ENCODE measurements around the gene NT5C2.

NT5C2 gene

DNA sequence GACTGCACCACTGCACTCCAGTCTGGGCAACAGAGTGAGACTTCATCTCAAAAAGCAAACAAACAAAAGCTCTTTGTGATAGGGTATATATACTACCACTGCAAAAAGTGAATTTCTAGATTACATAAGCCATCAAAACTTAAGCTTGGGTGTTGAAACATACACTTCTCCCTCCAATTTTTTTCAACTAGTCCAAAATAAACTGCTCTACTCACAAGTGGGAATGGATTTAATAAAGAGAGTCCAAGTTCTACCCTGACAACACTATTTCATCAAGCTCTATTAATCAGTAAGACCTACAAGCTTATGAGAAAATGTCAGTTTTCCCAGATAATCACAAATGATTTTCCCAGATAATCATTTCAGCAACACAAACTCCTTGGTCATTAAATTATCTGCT, 82.7 kb downstream of the NT5C2 start:
- H3K9me3 Mint-ChIP-seq, result no peaks in the 10 kb centered on the region
- no peak overlapping the region for H3K27ac Mint-ChIP-seq
- peaks cover 20% of the 10 kb centered on the region for H3K4me1 Mint-ChIP-seq (ENCODE audit: low read depth)
- H3K4me3 Mint-ChIP-seq, result no peak overlapping the region
- no peaks in the 10 kb centered on the region for H3K27me3 Mint-ChIP-seq (ENCODE audit: low read depth)
- peaks cover 6% of the 10 kb centered on the region for H3K36me3 Mint-ChIP-seq (ENCODE audit: low read depth)

GRCh38 chr10:103109821-103110220, 83.3 kb downstream of the NT5C2 start:
- peaks cover 6% of the 10 kb centered on the region for H3K36me3 Mint-ChIP-seq (ENCODE audit: low read depth)
- H3K9me3 Mint-ChIP-seq, result no peaks in the 10 kb centered on the region
- H3K27me3 Mint-ChIP-seq (ENCODE audit: low read depth), result no peaks in the 10 kb centered on the region
- no peak overlapping the region for H3K4me3 Mint-ChIP-seq
- H3K27ac Mint-ChIP-seq, result no peak overlapping the region
- H3K4me1 Mint-ChIP-seq (ENCODE audit: low read depth), result peaks cover 20% of the 10 kb centered on the region

DNA sequence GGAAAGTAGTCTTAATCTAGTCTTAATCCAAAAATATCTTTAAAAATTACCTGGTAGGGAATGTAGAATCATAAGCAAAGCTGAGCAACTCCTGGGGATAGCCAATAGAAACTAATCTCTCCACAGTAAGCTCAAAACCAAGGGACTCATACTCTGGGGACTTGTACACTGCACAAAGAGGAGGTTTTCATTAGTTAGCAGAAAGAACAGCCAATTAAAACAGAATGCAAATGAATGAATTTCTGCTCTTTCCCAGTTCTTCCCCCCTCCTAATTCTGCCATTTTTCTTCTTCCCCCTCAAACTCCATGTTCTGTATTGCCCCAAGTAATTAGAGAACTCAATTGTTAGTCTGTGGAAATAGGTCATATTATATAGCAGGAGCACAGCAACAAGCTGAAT, 86.5 kb downstream of the NT5C2 start:
- Mint-ChIP-seq H3K4me1 (ENCODE audit: low read depth) (peaks cover 10% of the 10 kb centered on the region), H3K9me3 (no peaks in the 10 kb centered on the region), H3K27ac (no peak overlapping the region), H3K27me3 (ENCODE audit: low read depth) (no peaks in the 10 kb centered on the region), H3K36me3 (ENCODE audit: low read depth) (peaks cover 9% of the 10 kb centered on the region), H3K4me3 (no peak overlapping the region)

- H3K9me3 Mint-ChIP-seq, result no peaks in the 10 kb centered on the region
- H3K36me3 Mint-ChIP-seq (ENCODE audit: low read depth), result peaks cover 6% of the 10 kb centered on the region
- no peak overlapping the region for H3K4me3 Mint-ChIP-seq
- H3K27me3 Mint-ChIP-seq (ENCODE audit: low read depth), result no peaks in the 10 kb centered on the region
- H3K4me1 Mint-ChIP-seq (ENCODE audit: low read depth), result peaks cover 5% of the 10 kb centered on the region
- no peak overlapping the region for H3K27ac Mint-ChIP-seq
Observed at GRCh38 chr10:103105462-103105861, 87.6 kb downstream of the NT5C2 start.

DNA sequence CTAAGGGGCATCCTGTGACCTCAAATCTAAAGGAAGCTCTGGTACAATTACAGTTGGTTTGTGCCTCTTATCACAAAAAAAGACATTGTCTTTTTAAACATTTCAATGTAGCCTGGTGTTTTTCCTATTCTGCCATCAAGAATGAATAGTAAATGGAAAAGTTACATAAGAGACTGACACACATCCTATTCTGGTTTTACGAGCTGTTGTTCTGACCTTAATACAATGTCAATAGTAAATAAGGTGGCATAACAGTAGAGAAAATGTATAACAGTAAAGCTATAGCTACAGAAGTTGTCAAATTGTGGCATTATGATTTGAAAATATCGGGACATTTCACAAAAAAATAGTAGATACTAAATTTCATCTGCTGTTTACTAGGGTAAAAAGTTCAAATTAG, 88.4 kb downstream of the NT5C2 start:
- Mint-ChIP-seq H3K9me3 (no peaks in the 10 kb centered on the region), H3K27ac (no peak overlapping the region), H3K36me3 (ENCODE audit: low read depth) (peaks cover 7% of the 10 kb centered on the region), H3K4me1 (ENCODE audit: low read depth) (peaks cover 4% of the 10 kb centered on the region), H3K27me3 (ENCODE audit: low read depth) (no peaks in the 10 kb centered on the region), H3K4me3 (no peak overlapping the region)

DNA sequence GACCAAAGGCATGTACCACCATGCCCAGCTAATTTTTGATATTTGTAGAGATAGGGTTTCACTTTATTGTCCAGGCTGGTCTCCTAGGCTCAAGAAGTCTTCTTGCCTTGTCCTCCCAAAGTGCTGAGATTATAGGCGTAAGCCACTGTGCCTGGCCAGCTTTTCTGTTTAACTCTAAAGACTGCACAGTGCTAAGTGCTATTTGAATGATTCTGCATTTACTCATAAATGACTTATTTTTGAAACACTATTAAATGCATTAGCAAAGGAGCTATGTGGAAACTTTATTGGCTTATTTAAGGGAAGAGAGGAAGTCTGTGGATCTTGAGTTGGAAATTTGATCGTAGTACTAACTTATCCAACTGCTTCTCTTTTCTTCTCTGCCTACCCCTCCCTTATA, 89.1 kb downstream of the NT5C2 start:
- Mint-ChIP-seq H3K27me3 (ENCODE audit: low read depth) (no peaks in the 10 kb centered on the region), H3K27ac (no peak overlapping the region), H3K36me3 (ENCODE audit: low read depth) (peaks cover 10% of the 10 kb centered on the region), H3K4me3 (no peak overlapping the region), H3K4me1 (ENCODE audit: low read depth) (peaks cover 2% of the 10 kb centered on the region), H3K9me3 (no peaks in the 10 kb centered on the region)

DNA sequence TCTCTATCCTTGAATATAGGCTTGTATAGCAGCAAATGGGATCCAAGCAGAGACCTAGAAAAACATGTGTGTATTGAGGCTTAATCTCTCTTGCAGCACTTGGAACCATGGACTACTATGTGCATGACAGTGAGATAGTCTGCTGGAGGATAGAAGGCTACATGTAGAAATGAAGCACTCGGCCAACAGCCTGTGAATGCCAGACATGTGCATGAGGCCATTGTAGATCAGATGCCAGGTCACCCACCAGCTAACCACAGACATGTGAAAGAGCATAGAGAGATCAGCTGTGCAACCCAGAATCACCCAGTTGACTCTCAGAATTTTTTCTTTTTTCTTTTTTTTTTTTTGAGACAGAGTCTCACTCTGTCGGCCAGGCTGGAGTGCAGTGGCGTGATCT, 90.9 kb downstream of the NT5C2 start:
- H3K27me3 Mint-ChIP-seq (ENCODE audit: low read depth), result no peaks in the 10 kb centered on the region
- H3K9me3 Mint-ChIP-seq, result no peaks in the 10 kb centered on the region
- no peak overlapping the region for H3K4me3 Mint-ChIP-seq
- H3K4me1 Mint-ChIP-seq (ENCODE audit: low read depth), result peaks cover 2% of the 10 kb centered on the region
- H3K36me3 Mint-ChIP-seq (ENCODE audit: low read depth), result peaks cover 17% of the 10 kb centered on the region
- no peak overlapping the region for H3K27ac Mint-ChIP-seq

DNA sequence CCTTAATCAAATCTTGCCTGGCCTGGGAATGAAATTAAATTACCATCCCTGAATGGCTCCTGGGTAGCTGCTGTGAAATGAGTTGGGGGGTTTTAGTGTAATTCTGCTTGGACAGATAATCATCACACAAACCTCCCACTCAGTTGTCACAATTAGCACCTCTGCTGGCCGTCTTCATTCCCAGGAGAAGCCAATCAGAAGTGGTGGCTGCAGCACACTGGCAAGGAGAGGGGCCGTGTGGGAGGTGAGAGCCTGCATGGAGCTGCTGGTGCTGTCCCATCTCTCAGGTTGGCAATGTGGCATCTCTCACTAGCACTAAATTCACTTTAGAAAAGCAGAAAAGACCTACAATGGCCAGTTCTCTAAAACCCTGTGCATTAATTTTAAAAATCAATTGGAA, 92.5 kb downstream of the NT5C2 start:
- peaks cover 21% of the 10 kb centered on the region for H3K36me3 Mint-ChIP-seq (ENCODE audit: low read depth)
- no peak overlapping the region for H3K4me3 Mint-ChIP-seq
- no peaks in the 10 kb centered on the region for H3K9me3 Mint-ChIP-seq

DNA sequence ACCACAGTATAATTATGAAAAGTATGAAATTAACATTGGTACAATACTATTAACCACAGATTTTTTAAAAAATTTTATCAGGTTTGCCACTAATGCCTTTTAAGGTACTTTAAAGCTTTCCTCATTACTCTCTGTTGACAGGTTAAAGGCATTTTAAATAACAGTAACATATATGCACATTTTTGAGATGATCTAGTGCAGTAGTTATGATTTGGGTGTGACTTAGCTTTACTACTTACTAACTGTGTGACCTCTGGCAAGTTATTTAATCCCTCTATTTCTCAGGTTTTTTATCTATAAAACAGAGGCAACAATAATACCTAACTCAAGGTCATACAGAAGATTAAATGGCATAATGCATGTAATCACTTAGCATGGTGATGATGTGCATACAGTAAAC, 94.8 kb downstream of the NT5C2 start:
- Mint-ChIP-seq H3K27ac (no peak overlapping the region), H3K27me3 (ENCODE audit: low read depth) (no peaks in the 10 kb centered on the region), H3K4me1 (ENCODE audit: low read depth) (no peaks in the 10 kb centered on the region), H3K36me3 (ENCODE audit: low read depth) (peaks cover 27% of the 10 kb centered on the region), H3K4me3 (no peak overlapping the region), H3K9me3 (no peaks in the 10 kb centered on the region)

More for the DNA sequence above, 92.5 kb downstream of the NT5C2 start:
- Mint-ChIP-seq H3K27me3 (ENCODE audit: low read depth) (no peaks in the 10 kb centered on the region), H3K4me1 (ENCODE audit: low read depth) (peaks cover 1% of the 10 kb centered on the region), H3K27ac (no peak overlapping the region)

- H3K27ac Mint-ChIP-seq, result no peak overlapping the region
- peaks cover 40% of the 10 kb centered on the region for H3K36me3 Mint-ChIP-seq (ENCODE audit: low read depth)
- H3K27me3 Mint-ChIP-seq (ENCODE audit: low read depth), result no peaks in the 10 kb centered on the region
- no peaks in the 10 kb centered on the region for H3K4me1 Mint-ChIP-seq (ENCODE audit: low read depth)
- no peak overlapping the region for H3K4me3 Mint-ChIP-seq
- H3K9me3 Mint-ChIP-seq, result no peaks in the 10 kb centered on the region
Observed at GRCh38 chr10:103096130-103096529, 96.9 kb downstream of the NT5C2 start.

DNA sequence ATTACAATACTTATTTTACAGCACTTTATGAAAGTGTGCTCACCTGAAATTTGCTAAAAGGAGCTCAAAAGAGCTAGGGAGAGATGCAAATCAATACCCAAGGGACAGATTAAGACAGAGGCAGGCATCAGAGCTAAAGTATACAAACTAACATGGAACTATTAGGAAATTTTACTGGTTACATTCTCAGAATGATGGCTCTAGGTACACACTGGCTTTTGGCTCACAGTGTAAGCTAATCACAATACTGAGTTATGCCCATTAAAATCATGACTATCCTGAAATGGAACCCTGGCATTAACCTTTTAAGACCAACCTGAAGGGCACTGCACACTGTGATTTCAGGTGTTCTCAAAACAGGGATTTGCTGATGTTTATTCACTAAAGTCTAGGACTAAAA, 98.1 kb downstream of the NT5C2 start:
- no peak overlapping the region for H3K4me3 Mint-ChIP-seq
- H3K4me1 Mint-ChIP-seq (ENCODE audit: low read depth), result no peaks in the 10 kb centered on the region
- H3K36me3 Mint-ChIP-seq (ENCODE audit: low read depth), result peaks cover 48% of the 10 kb centered on the region
- H3K27me3 Mint-ChIP-seq (ENCODE audit: low read depth), result no peaks in the 10 kb centered on the region
- H3K9me3 Mint-ChIP-seq, result no peaks in the 10 kb centered on the region
- H3K27ac Mint-ChIP-seq, result no peak overlapping the region

DNA sequence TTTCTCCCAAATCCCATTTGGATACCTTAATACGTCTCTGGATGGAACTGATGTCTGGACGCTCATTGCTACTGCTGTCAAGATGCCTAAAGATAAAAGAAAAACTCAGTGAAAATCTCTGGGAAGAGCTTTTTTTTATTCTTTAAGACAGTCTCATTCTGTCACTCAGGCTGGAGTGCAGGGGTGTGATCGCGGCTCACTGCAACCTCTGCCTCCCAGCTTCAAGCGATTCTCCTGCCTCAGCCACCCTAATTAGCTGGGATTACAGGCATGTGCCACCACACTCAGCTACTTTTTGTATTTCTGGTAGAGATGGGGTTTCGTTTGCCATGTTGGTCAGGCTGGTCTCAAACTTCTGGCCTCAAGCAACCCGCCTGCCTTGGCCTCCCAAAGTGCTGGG, 102.2 kb downstream of the NT5C2 start:
- Mint-ChIP-seq H3K27ac (no peak overlapping the region), H3K4me1 (ENCODE audit: low read depth) (no peaks in the 10 kb centered on the region), H3K9me3 (no peaks in the 10 kb centered on the region)

DNA sequence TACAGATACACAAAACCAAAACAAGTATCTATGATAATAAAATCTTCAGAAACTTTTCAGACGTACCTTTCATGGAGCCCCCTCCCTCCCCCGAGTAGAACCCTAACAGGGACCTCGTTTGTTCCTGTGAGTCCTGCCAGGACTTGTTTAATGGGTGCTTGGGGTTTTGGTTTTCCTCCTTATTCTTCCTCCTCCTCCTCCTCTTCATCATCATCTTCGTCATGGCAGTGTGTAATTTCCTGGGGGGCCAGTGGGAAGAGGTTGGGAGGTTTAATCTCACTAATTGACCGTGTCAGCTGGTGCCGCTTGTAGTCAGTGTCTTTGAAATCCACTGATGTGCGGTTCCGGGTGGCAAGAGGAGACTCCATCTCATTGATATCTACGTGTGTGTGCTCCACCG, 103.6 kb downstream of the NT5C2 start:
- Mint-ChIP-seq H3K4me1 (ENCODE audit: low read depth) (no peaks in the 10 kb centered on the region), H3K27me3 (ENCODE audit: low read depth) (no peaks in the 10 kb centered on the region), H3K9me3 (no peaks in the 10 kb centered on the region), H3K36me3 (ENCODE audit: low read depth) (peaks cover 59% of the 10 kb centered on the region), H3K27ac (no peak overlapping the region), H3K4me3 (no peak overlapping the region)

More for the DNA sequence above, 102.2 kb downstream of the NT5C2 start:
- no peaks in the 10 kb centered on the region for H3K27me3 Mint-ChIP-seq (ENCODE audit: low read depth)
- H3K36me3 Mint-ChIP-seq (ENCODE audit: low read depth), result peaks cover 56% of the 10 kb centered on the region
- no peak overlapping the region for H3K4me3 Mint-ChIP-seq

- Mint-ChIP-seq H3K9me3 (no peaks in the 10 kb centered on the region), H3K36me3 (ENCODE audit: low read depth) (peaks cover 42% of the 10 kb centered on the region), H3K27me3 (ENCODE audit: low read depth) (no peaks in the 10 kb centered on the region)
Observed at GRCh38 chr10:103086799-103087198, 106.3 kb downstream of the NT5C2 start.

GRCh38 chr10:103086261-103086660, 106.8 kb downstream of the NT5C2 start:
- no peak overlapping the region for H3K4me3 Mint-ChIP-seq
- peaks cover 38% of the 10 kb centered on the region for H3K36me3 Mint-ChIP-seq (ENCODE audit: low read depth)
- no peaks in the 10 kb centered on the region for H3K9me3 Mint-ChIP-seq
- no peaks in the 10 kb centered on the region for H3K4me1 Mint-ChIP-seq (ENCODE audit: low read depth)
- no peaks in the 10 kb centered on the region for H3K27me3 Mint-ChIP-seq (ENCODE audit: low read depth)
- no peak overlapping the region for H3K27ac Mint-ChIP-seq

More at GRCh38 chr10:103086799-103087198, 106.3 kb downstream of the NT5C2 start:
- Mint-ChIP-seq H3K27ac (no peak overlapping the region), H3K4me1 (ENCODE audit: low read depth) (no peaks in the 10 kb centered on the region), H3K4me3 (no peak overlapping the region)

DNA sequence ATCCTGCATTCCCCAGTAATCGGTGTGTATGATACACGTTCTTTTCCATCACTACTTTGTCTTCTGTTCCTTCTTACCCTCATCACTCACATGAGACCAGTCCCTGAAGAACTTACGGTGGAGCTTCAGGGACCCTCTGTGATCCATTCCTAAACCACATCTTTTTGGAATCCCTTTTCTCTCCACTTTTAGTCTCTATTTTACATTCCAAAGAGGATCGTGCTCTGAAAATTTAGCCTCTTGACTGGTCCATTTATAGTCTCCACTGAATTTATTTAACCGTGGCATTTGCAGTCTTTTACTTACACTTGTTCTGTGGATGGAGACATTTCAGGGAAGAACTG, 109.1 kb downstream of the NT5C2 start:
- H3K4me3 Mint-ChIP-seq, result no peak overlapping the region
- H3K36me3 Mint-ChIP-seq (ENCODE audit: low read depth), result peaks cover 19% of the 10 kb centered on the region
- no peaks in the 10 kb centered on the region for H3K9me3 Mint-ChIP-seq
- no peaks in the 10 kb centered on the region for H3K4me1 Mint-ChIP-seq (ENCODE audit: low read depth)
- H3K27me3 Mint-ChIP-seq (ENCODE audit: low read depth), result no peaks in the 10 kb centered on the region
- H3K27ac Mint-ChIP-seq, result no peak overlapping the region
